ENCODE results near the gene ZFP28.

Gene ZFP28

GRCh38 chr19:56538761-56539263 is at the start of gene ZFP28:
Gene ZFP28, plus strand, starts transcription at chr19:56538948. Its CDS starts 71 bp downstream, at chr19:56539019.
- DNase-seq (ENCODE audit: low spot score) = no peak

GRCh38 chr19:56491399-56491798 is 47.3 kb upstream of the ZFP28 start:
- DNase-seq (ENCODE audit: low spot score) = no peak

GRCh38 chr19:56504581-56504980 is 34.2 kb upstream of the ZFP28 start:
- no peak for DNase-seq (ENCODE audit: low spot score)

- DNase-seq (ENCODE audit: low spot score) = peak; percentile 99
Observed at GRCh38 chr19:56507446-56508289, 31.1 kb upstream of the ZFP28 start, which contains the start of gene ZNF471. Gene ZNF471, plus strand, starts transcription at chr19:56507855. Its CDS starts 3,717 bp downstream, at chr19:56511572.

GRCh38 chr19:56508290-56508778 is 30.4 kb upstream of the ZFP28 start:
- no peak for DNase-seq (ENCODE audit: low spot score)

- DNase-seq (ENCODE audit: low spot score) = no peak
Observed at GRCh38 chr19:56525214-56525860, 13.4 kb upstream of the ZFP28 start.

GRCh38 chr19:56537442-56537841 is 1.3 kb upstream of the ZFP28 start:
- DNase-seq (ENCODE audit: low spot score) = no peak

GRCh38 chr19:56538254-56538760 is 441 bp upstream of the ZFP28 start:
- peak; percentile 94 for DNase-seq (ENCODE audit: low spot score)

GRCh38 chr19:56543776-56544175 is 5.0 kb downstream of the ZFP28 start:
- DNase-seq (ENCODE audit: low spot score) = no peak

GRCh38 chr19:56547535-56547934 is 8.8 kb downstream of the ZFP28 start:
- DNase-seq (ENCODE audit: low spot score) = no peak

- DNase-seq (ENCODE audit: low spot score) = no peak
Observed at GRCh38 chr19:56554272-56554869, 15.6 kb downstream of the ZFP28 start.

- no peak for DNase-seq (ENCODE audit: low spot score)
Observed at GRCh38 chr19:56562766-56563165, 24.0 kb downstream of the ZFP28 start.

GRCh38 chr19:56566904-56567273 is 28.1 kb downstream of the ZFP28 start:
- DNase-seq (ENCODE audit: low spot score) = no peak

- peak; percentile 96 for DNase-seq (ENCODE audit: low spot score)
Observed at GRCh38 chr19:56567274-56568120, 28.7 kb downstream of the ZFP28 start, which contains the start of gene ZNF470. Gene ZNF470, plus strand, starts transcription at chr19:56567468. Its CDS starts 2,844 bp downstream, at chr19:56570312.

- DNase-seq (ENCODE audit: low spot score) = no peak
Observed at GRCh38 chr19:56572589-56572988, 33.8 kb downstream of the ZFP28 start.

GRCh38 chr19:56573914-56574313 is 35.2 kb downstream of the ZFP28 start:
- no peak for DNase-seq (ENCODE audit: low spot score)

GRCh38 chr19:56577719-56578602 is 39.2 kb downstream of the ZFP28 start:
- no peak for DNase-seq (ENCODE audit: low spot score)

GRCh38 chr19:56594446-56594782 is 55.7 kb downstream of the ZFP28 start:
- DNase-seq (ENCODE audit: low spot score) = no peak

GRCh38 chr19:56594783-56595547 is 56.2 kb downstream of the ZFP28 start, which contains the start of gene ZNF71:
Gene ZNF71, plus strand, starts transcription at chr19:56595302. Its CDS starts 6,257 bp downstream, at chr19:56601559.
- peak; percentile 94 for DNase-seq (ENCODE audit: low spot score)
